ENCODE measurements around the gene ARFGAP1.

- no peak for TF ChIP-seq FOS (IDR thresholded peaks at IDR 0.05; ENCODE audit: low read depth, low read length)
- TF ChIP-seq CEBPB (IDR thresholded peaks at IDR 0.05; ENCODE audit: low read depth, low read length): no peak
- TF ChIP-seq RAD21 (IDR thresholded peaks at IDR 0.05; ENCODE audit: low read length): no peak
- no peak for TF ChIP-seq RCOR1 (IDR thresholded peaks at IDR 0.05; ENCODE audit: insufficient replicate concordance, low read length)
- TF ChIP-seq, protein P1, sequence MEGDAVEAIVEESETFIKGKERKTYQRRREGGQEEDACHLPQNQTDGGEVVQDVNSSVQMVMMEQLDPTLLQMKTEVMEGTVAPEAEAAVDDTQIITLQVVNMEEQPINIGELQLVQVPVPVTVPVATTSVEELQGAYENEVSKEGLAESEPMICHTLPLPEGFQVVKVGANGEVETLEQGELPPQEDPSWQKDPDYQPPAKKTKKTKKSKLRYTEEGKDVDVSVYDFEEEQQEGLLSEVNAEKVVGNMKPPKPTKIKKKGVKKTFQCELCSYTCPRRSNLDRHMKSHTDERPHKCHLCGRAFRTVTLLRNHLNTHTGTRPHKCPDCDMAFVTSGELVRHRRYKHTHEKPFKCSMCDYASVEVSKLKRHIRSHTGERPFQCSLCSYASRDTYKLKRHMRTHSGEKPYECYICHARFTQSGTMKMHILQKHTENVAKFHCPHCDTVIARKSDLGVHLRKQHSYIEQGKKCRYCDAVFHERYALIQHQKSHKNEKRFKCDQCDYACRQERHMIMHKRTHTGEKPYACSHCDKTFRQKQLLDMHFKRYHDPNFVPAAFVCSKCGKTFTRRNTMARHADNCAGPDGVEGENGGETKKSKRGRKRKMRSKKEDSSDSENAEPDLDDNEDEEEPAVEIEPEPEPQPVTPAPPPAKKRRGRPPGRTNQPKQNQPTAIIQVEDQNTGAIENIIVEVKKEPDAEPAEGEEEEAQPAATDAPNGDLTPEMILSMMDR (conservative IDR thresholded peaks at IDR 0.05; ENCODE audit: low read depth, low read length): no peak
- TF ChIP-seq, protein P2, sequence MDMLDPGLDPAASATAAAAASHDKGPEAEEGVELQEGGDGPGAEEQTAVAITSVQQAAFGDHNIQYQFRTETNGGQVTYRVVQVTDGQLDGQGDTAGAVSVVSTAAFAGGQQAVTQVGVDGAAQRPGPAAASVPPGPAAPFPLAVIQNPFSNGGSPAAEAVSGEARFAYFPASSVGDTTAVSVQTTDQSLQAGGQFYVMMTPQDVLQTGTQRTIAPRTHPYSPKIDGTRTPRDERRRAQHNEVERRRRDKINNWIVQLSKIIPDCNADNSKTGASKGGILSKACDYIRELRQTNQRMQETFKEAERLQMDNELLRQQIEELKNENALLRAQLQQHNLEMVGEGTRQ (IDR thresholded peaks at IDR 0.05; ENCODE audit: low read depth, low read length): no peak
- no peak for TF ChIP-seq POLR2A (IDR thresholded peaks at IDR 0.05; ENCODE audit: low read depth, low read length)
- TF ChIP-seq MAZ (IDR thresholded peaks at IDR 0.05; ENCODE audit: borderline replicate concordance, low read depth, low read length): no peak
- TF ChIP-seq, protein P3, sequence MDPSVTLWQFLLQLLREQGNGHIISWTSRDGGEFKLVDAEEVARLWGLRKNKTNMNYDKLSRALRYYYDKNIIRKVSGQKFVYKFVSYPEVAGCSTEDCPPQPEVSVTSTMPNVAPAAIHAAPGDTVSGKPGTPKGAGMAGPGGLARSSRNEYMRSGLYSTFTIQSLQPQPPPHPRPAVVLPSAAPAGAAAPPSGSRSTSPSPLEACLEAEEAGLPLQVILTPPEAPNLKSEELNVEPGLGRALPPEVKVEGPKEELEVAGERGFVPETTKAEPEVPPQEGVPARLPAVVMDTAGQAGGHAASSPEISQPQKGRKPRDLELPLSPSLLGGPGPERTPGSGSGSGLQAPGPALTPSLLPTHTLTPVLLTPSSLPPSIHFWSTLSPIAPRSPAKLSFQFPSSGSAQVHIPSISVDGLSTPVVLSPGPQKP (IDR thresholded peaks at IDR 0.05; ENCODE audit: borderline replicate concordance, low read depth, low read length): no peak
- no peak for TF ChIP-seq NFE2L2 (IDR thresholded peaks at IDR 0.05; ENCODE audit: low read depth, low read length)
- no peak for TF ChIP-seq MXI1 (IDR thresholded peaks at IDR 0.05; ENCODE audit: borderline replicate concordance, low read depth, low read length)
Observed at GRCh38 chr20:63336232-63336752, 63.7 kb downstream of the ARFGAP1 start.
